Measurements from ENCODE around the gene TMEM200B.
"Not testable (repeated sequence)": the region's sequence is repeated elsewhere in the genome, so short reads cannot be mapped to it uniquely, and the experiment has no call there.

TMEM200B gene

DNA sequence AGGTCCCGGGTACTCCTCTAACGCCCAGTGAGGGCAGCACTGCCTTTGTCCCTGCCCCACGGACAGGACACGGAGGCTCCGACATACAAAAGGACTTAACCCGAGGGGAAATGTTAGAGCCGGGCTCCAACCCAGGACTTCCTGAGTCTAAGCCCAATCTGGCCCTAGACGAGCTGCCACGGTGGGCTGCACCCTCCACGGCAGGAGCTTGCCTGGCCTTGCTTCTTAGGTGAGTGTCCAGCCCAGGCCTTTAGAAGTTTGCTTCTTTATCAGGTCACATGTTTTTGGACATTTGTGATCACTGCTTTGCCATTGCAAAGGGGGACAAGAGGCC, 11.0 kb upstream of the TMEM200B start:
- Histone ChIP-seq H3K27ac (ENCODE audit: low read length, poor library complexity, severe bottlenecking) (no peak overlapping the region), H3K4ac (ENCODE audit: low read depth in 1 of 2, low read length in 2 of 2) (no peak overlapping the region), H2BK5ac (ENCODE audit: low read depth, low read length, poor library complexity, severe bottlenecking) (no peak overlapping the region), H3K9me3 (ENCODE audit: control insufficient read depth, low read length) (no peaks in the 10 kb centered on the region), H3K79me1 (replicated peaks; ENCODE audit: low read length, poor library complexity, severe bottlenecking) (no peaks in the 10 kb centered on the region), H3K14ac (ENCODE audit: low read length in 2 of 2) (no peak overlapping the region), H3K4me1 (ENCODE audit: control insufficient read depth, insufficient read depth, low read depth, low read length) (peaks cover 2% of the 10 kb centered on the region), H2BK120ac (ENCODE audit: low read depth, low read length) (no peak overlapping the region), H3K23ac (ENCODE audit: low read length in 2 of 2) (no peak overlapping the region), H4K8ac (ENCODE audit: low read length) (no peak overlapping the region), H2AFZ (ENCODE audit: low read depth, low read length) (no peak overlapping the region), H3K18ac (ENCODE audit: low read depth in 1 of 2, low read length in 2 of 2) (no peak overlapping the region), H3K4me3 (ENCODE audit: insufficient read depth in 1 of 2, low read depth in 1 of 2, low read length in 2 of 2) (no peak overlapping the region), H3K9ac (ENCODE audit: low read length) (peak overlapping the region; percentile 15), H2BK15ac (ENCODE audit: low read depth, poor library complexity, severe bottlenecking) (no peak overlapping the region), H2BK12ac (ENCODE audit: low read length in 2 of 2) (no peak overlapping the region), H3K4me2 (ENCODE audit: low read length, poor library complexity, severe bottlenecking) (no peak overlapping the region), H2AK5ac (ENCODE audit: low read length, severe bottlenecking) (no peak overlapping the region), H4K91ac (ENCODE audit: low read length) (no peak overlapping the region), H3K36me3 (ENCODE audit: control insufficient read depth in 1 of 2, insufficient read depth in 2 of 2, low read depth in 1 of 2, low read length in 2 of 2) (no peaks in the 10 kb centered on the region), H3K27me3 (ENCODE audit: control insufficient read depth in 1 of 2, insufficient read depth in 1 of 2, low read length in 2 of 2) (peaks cover 0 to 15% of the 10 kb centered on the region in 2 experiments)
- WGBS = 92% methylated on average over 10 of the region's 10 CpGs
- DNase-seq = no peak

DNA sequence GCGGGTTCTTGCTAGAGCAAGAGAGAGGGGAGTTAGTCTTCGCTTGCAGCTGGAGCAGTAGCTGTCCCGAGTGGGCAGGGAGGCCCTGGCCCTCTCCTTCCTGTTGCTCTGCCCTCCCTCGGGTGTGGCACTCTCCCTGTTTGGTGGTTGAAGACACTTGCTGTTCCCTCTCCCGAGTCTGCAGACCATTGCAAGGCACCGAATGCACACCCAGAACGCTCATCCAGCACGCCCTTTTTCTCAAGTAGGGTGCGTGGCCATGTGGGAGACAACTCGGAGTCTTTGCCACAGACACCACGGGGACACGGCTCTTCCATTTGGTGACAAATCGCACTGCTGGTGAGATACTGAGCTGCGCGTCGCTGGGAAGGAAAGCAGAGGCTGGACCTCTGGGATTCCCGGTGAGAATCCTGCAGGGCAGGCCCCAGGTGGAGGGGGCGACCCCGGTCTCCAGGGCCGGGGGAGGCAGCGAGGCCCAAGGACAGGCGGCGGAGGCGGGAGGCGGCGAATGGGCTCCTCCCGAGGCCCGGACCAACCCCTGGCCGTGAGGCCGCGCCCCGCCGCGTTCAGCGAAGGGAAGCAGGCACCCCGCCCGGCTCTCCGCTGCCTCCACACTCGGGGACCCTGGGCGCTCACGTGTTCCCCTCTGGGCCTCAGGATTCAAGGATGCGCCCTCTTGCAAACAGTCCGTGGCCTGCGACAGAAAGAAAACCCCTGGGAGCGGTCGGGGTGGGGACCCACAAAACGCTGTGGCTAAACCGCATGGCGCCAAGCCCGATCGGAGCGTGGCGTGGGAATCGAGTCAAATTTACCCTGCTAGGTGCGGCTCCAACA, 10.4 kb upstream of the TMEM200B start:
- Histone ChIP-seq H3K4me3 (ENCODE audit: insufficient read depth in 1 of 2, low read depth in 1 of 2, low read length in 2 of 2) (no peak overlapping the region), H3K4ac (ENCODE audit: low read depth in 1 of 2, low read length in 2 of 2) (no peak overlapping the region), H3K9ac (ENCODE audit: low read length) (peak overlapping the region; percentile 15), H3K18ac (ENCODE audit: low read depth in 1 of 2, low read length in 2 of 2) (no peak overlapping the region), H2AFZ (ENCODE audit: low read depth, low read length) (no peak overlapping the region), H4K8ac (ENCODE audit: low read length) (no peak overlapping the region), H3K79me1 (replicated peaks; ENCODE audit: low read length, poor library complexity, severe bottlenecking) (no peaks in the 10 kb centered on the region), H2BK5ac (ENCODE audit: low read depth, low read length, poor library complexity, severe bottlenecking) (no peak overlapping the region), H2BK12ac (ENCODE audit: low read length in 2 of 2) (no peak overlapping the region), H3K36me3 (ENCODE audit: control insufficient read depth in 1 of 2, insufficient read depth in 2 of 2, low read depth in 1 of 2, low read length in 2 of 2) (no peaks in the 10 kb centered on the region), H3K4me2 (ENCODE audit: low read length, poor library complexity, severe bottlenecking) (no peak overlapping the region), H2BK120ac (ENCODE audit: low read depth, low read length) (no peak overlapping the region), H3K27me3 (ENCODE audit: control insufficient read depth in 1 of 2, insufficient read depth in 1 of 2, low read length in 2 of 2) (peaks cover 0 to 15% of the 10 kb centered on the region in 2 experiments), H3K23ac (ENCODE audit: low read length in 2 of 2) (no peak overlapping the region), H3K4me1 (ENCODE audit: control insufficient read depth, insufficient read depth, low read depth, low read length) (peaks cover 2% of the 10 kb centered on the region), H3K14ac (ENCODE audit: low read length in 2 of 2) (no peak overlapping the region), H3K27ac (ENCODE audit: low read length, poor library complexity, severe bottlenecking) (no peak overlapping the region), H3K9me3 (ENCODE audit: control insufficient read depth, low read length) (no peaks in the 10 kb centered on the region), H4K91ac (ENCODE audit: low read length) (no peak overlapping the region), H2AK5ac (ENCODE audit: low read length, severe bottlenecking) (no peak overlapping the region), H2BK15ac (ENCODE audit: low read depth, poor library complexity, severe bottlenecking) (no peak overlapping the region)
- DNase-seq = no peak
- 93% methylated on average over 55 of the region's 55 CpGs for WGBS

DNA sequence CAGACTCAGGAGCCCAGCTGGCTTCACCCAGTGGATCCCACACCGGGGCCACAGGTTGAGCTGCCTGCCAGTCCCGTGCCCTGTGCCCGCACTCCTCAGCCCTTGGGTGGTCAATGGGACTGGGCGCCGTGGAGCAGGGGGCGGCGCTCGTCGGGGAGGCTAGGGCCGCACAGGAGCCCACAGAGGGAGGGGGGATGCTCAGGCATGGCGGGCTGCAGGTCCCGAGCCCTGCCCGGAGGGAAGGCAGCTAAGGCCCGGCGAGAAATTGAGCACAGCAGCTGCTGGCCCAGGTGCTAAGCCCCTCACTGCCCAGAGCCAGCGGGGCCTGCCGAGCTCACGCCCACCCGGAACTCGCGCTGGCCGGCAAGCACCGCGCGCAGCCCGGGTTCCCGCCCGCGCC, 7.4 kb upstream of the TMEM200B start:
- not testable (repeated sequence) for H4K8ac ChIP-seq (ENCODE audit: low read length); H2AFZ ChIP-seq (ENCODE audit: low read depth, low read length); H3K9me3 ChIP-seq (ENCODE audit: control insufficient read depth, low read length); H3K9ac ChIP-seq (ENCODE audit: low read length); H2BK12ac ChIP-seq (ENCODE audit: low read length in 2 of 2); H3K4ac ChIP-seq (ENCODE audit: low read depth in 1 of 2, low read length in 2 of 2); H3K4me1 ChIP-seq (ENCODE audit: control insufficient read depth, insufficient read depth, low read depth, low read length); H3K79me1 ChIP-seq (replicated peaks; ENCODE audit: low read length, poor library complexity, severe bottlenecking); H2AK5ac ChIP-seq (ENCODE audit: low read length, severe bottlenecking); H3K27ac ChIP-seq (ENCODE audit: low read length, poor library complexity, severe bottlenecking); H3K4me3 ChIP-seq (ENCODE audit: insufficient read depth in 1 of 2, low read depth in 1 of 2, low read length in 2 of 2); H4K91ac ChIP-seq (ENCODE audit: low read length); H2BK5ac ChIP-seq (ENCODE audit: low read depth, low read length, poor library complexity, severe bottlenecking); H3K36me3 ChIP-seq (ENCODE audit: control insufficient read depth in 1 of 2, insufficient read depth in 2 of 2, low read depth in 1 of 2, low read length in 2 of 2); H3K4me2 ChIP-seq (ENCODE audit: low read length, poor library complexity, severe bottlenecking); H3K14ac ChIP-seq (ENCODE audit: low read length in 2 of 2); H2BK120ac ChIP-seq (ENCODE audit: low read depth, low read length); H3K18ac ChIP-seq (ENCODE audit: low read depth in 1 of 2, low read length in 2 of 2); DNase-seq; H3K23ac ChIP-seq (ENCODE audit: low read length in 2 of 2); H2BK15ac ChIP-seq (ENCODE audit: low read depth, poor library complexity, severe bottlenecking)
- 97% methylated on average over 29 of the region's 29 CpGs for WGBS
- H3K27me3 ChIP-seq (ENCODE audit: control insufficient read depth in 1 of 2, insufficient read depth in 1 of 2, low read length in 2 of 2) = peaks cover 6 to 30% of the 10 kb centered on the region in 2 experiments

DNA sequence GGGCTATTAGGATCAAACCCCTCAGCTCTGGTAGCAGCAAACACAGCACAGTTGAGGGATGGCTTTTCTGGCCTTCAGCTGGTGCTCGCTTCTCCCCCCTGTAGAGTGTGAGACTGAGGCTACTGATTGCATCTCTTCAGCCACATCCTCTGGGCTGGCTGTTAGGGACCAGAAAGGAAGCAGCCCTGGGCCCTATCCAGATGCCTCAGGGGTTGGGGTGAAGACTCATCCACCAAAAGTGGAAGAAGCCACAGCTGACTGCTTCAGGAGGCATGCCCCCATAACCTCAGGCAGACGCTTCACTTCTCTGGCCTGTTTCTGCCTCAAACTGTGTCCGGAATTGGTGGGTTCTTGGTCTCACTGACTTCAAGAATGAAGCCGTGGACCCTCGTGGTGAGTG, 6.2 kb upstream of the TMEM200B start:
- no peak overlapping the region for H2AFZ ChIP-seq (ENCODE audit: low read depth, low read length)
- H2BK120ac ChIP-seq (ENCODE audit: low read depth, low read length) = no peak overlapping the region
- WGBS = 92% methylated on average over 5 of the region's 5 CpGs
- H3K4ac ChIP-seq (ENCODE audit: low read depth in 1 of 2, low read length in 2 of 2) = no peak overlapping the region
- peaks cover 2% of the 10 kb centered on the region for H3K4me1 ChIP-seq (ENCODE audit: control insufficient read depth, insufficient read depth, low read depth, low read length)
- H2BK5ac ChIP-seq (ENCODE audit: low read depth, low read length, poor library complexity, severe bottlenecking) = no peak overlapping the region
- peaks cover 6 to 23% of the 10 kb centered on the region in 2 experiments for H3K27me3 ChIP-seq (ENCODE audit: control insufficient read depth in 1 of 2, insufficient read depth in 1 of 2, low read length in 2 of 2)
- no peak overlapping the region for H2BK15ac ChIP-seq (ENCODE audit: low read depth, poor library complexity, severe bottlenecking)
- H3K9ac ChIP-seq (ENCODE audit: low read length) = no peak overlapping the region
- no peak for DNase-seq
- H3K27ac ChIP-seq (ENCODE audit: low read length, poor library complexity, severe bottlenecking) = no peak overlapping the region
- no peak overlapping the region for H3K4me2 ChIP-seq (ENCODE audit: low read length, poor library complexity, severe bottlenecking)
- no peak overlapping the region for H3K18ac ChIP-seq (ENCODE audit: low read depth in 1 of 2, low read length in 2 of 2)
- H3K4me3 ChIP-seq (ENCODE audit: insufficient read depth in 1 of 2, low read depth in 1 of 2, low read length in 2 of 2) = no peak overlapping the region
- H3K36me3 ChIP-seq (ENCODE audit: control insufficient read depth in 1 of 2, insufficient read depth in 2 of 2, low read depth in 1 of 2, low read length in 2 of 2) = no peaks in the 10 kb centered on the region
- no peaks in the 10 kb centered on the region for H3K9me3 ChIP-seq (ENCODE audit: control insufficient read depth, low read length)
- H3K79me1 ChIP-seq (replicated peaks; ENCODE audit: low read length, poor library complexity, severe bottlenecking) = no peaks in the 10 kb centered on the region
- H2BK12ac ChIP-seq (ENCODE audit: low read length in 2 of 2) = no peak overlapping the region
- no peak overlapping the region for H4K91ac ChIP-seq (ENCODE audit: low read length)
- no peak overlapping the region for H2AK5ac ChIP-seq (ENCODE audit: low read length, severe bottlenecking)
- H3K14ac ChIP-seq (ENCODE audit: low read length in 2 of 2) = no peak overlapping the region
- no peak overlapping the region for H4K8ac ChIP-seq (ENCODE audit: low read length)
- H3K23ac ChIP-seq (ENCODE audit: low read length in 2 of 2) = no peak overlapping the region
